Measurements from ENCODE around the gene TP73.

TP73 gene

DNA sequence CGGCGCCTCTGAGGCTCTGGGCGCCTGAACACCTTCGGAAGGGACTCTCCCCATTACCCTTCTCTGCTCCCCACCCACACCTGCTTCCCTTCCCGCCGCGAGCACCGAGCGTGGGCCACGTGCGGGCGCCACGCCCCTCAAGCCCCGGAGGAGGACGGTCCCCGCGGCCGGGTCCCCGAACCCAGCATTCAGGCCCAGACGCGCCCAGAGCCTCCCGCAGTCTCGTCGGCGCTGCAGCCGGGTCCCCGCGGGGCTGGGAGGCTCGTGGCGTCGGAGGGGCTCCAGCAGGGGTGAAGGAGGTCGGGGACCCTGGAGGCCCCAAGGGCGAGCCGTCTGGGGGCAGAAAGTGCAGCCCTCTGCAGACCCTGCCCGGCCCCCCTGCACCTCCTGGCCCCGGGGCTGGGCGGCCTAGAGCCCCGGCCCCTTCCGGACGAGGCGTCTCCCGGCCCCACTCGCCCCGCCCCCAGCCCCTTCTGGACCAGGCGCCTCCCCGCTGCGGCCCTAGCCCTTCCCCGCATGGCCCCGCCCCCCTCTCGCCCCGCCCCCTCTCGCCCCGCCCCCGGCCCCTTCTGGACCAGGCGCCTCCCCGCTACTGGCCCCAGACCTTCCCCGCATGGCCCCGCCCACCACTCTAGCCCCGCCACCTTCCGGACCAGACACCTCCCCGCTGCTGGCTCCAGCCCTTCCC, 119.9 kb downstream of the TP73 start:
- DNase-seq = no peak

- DNase-seq = no peak
Measured at GRCh38 chr1:3772715-3773571, 120.6 kb downstream of the TP73 start, which contains the start of gene SMIM1. SMIM1 (plus strand) TSS chr1:3772749; CDS start chr1:3775374, 2,625 bp downstream.

GRCh38 chr1:3773572-3774275, 121.4 kb downstream of the TP73 start:
- no peak for DNase-seq

DNA sequence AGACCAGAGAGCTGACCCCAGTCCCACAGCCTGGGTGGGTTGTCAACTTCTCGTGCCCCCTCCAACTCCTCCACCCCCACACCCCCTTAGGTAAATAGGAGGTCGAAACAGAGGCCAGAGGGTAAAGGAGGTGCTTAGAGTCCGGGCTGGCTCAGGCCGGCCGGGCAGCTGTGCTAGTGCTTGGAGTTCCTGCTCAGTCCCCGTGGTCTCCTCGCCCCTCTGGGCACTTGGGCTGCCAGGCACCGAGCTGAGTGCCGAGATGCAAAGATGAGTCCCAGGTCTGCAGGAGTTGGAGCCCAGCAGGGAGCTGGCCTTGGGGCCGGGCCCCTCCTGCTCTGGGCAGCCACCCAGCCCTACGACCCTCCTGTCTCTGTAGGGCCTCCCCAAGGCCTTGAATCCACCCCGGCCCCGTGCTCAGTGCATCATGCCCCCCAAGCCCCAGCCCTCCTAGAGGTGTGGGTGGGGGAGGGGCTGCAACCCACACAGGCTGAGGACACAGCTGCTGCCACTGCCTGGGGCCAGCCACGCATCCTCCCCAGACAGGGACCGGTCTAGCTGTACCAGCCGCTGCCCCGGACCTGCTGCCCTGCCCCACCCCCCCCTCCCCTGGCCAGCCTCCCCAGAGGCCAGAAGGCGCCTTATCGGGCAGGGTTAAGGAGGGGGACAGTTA, 122.1 kb downstream of the TP73 start:
- DNase-seq = no peak

GRCh38 chr1:3774946-3775489, 122.7 kb downstream of the TP73 start:
- no peak for DNase-seq

GRCh38 chr1:3775490-3776230, 123.3 kb downstream of the TP73 start:
- DNase-seq = no peak

GRCh38 chr1:3776231-3776961, 124.1 kb downstream of the TP73 start:
- no peak for DNase-seq

DNA sequence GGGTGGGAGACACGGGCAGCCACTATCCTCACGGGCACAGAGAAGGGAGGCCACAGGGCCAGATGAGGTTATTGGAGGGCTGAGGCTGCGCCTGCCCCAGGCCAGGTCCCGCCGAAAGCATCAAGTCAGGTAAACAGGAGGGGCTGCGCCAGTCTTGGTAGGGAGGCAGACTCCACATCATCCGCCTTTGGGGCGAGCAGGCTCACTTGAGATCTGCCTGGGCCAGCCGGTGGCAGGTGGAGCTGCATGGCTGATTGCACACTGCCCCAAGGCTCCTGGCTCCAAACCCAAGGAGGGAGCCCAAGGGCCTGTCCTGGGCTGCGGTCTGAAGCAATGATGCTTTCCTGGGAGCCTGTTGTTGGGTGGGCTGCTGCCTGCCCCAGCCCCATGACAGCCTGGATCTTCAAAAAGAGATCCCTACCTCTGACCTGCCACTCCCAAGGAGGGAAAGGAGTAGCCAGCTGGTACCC, 124.8 kb downstream of the TP73 start:
- no peak for DNase-seq

- DNase-seq = no peak
Measured at GRCh38 chr1:3777647-3778589, 125.6 kb downstream of the TP73 start.

- DNase-seq = no peak
Measured at GRCh38 chr1:3778590-3779264, 126.4 kb downstream of the TP73 start.

GRCh38 chr1:3779265-3779911, 127.1 kb downstream of the TP73 start:
- no peak for DNase-seq

DNA sequence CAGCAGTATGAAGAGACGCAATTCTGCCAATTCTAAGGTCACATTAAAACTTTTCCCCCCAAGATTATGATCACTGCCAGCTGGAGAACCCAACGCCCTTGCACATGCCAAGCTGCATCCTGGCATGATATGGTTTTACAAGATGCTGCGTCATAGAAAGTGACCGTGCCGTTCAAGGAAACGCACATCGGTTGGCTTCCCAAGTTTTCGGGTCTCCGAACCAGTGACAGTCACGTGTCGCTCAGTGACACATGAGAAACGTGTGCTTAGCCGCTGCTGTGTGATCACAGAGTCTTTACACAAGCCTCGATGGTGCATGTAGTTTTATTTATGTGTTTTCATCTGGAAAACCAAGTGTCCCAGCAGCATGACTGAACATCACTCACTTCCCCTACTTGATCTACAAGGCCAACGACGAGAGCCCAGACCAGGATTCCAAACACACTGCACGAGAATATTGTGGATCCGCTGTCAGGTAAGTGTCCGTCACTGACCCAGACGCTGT, 127.6 kb downstream of the TP73 start:
- DNase-seq = no peak

DNA sequence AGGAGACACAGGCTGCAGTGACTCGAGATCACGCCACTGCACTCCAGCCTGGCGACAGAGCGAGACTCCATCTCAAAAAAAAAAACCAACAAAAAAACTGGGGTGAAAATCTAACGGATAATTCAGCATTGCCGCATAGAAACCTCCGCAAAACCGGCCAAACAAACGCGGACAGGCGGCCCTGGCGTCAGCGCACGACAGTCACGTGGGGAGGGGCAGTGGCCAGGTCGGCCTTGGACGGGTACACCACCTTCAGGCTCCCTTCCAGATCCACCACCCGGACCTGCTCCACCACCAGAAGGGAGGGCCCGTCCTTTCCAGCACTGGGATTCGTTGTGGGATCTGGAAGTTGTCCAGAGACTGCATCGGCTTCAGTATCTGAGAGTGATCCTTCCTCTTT, 128.6 kb downstream of the TP73 start:
- DNase-seq = no peak

- no peak for DNase-seq
Measured at GRCh38 chr1:3783651-3784474, 131.5 kb downstream of the TP73 start.

DNA sequence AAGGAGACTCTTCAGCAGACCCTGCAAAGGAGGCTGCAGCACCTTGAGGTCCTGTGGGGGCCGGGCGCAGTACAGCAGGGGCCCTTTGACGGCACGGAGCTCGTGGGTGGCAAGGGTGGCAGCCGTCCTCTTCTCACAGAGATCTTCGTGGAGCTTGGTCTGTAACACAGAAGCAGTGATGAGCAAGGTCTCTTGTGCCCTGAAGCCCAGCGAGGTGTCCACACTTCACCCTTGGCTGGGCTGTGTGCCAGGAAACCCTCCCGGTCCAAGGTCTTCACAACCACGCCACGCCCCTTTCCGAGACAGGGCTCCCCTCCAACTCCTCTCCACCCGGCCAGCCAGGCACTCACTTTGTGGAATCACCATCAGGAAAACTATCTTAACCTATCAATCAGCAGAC, 132.7 kb downstream of the TP73 start:
- DNase-seq = no peak

DNA sequence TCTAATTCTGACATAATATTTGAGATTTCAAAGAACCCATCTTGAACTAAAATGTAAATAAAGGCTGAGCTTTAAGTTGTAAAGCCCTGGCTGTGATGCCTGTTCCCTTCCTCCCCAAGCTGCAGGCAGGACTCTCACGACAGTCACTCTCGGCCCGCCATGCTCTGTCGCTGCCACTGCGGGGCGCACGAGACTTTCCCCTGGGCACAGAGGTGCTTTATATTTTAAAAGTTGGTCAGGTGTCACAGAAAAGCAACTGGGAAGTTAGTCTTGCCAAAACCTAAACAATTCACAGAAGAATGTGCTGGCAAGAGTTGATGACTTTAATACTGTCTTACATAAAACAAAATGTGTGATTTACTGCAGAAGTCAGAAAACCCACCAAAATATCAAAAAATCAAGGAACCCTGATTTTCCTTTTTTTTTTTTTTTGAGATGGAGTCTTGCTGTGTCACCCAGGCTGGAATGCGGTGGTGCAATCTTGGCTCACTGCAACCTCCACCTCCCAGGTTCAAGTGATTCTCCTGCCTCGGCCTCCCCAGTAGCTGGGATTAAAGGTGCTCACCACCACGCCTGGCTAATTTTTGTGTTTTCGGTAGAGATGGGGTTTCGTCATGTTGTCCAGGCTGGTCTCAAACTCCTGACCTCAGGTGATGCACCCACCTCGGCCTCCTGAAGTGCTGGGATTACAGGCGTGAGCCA, 133.3 kb downstream of the TP73 start:
- DNase-seq = no peak
